ENCODE measurements around the gene TBC1D10B.
"Not testable (repeated sequence)": the region's sequence is repeated elsewhere in the genome, so short reads cannot be mapped to it uniquely, and the experiment has no call there.

The TBC1D10B gene

GRCh38 chr16:30349675-30350074 lies 20.6 kb downstream of the TBC1D10B start:
- ChIA-PET POLR2A (interaction anchor here (0.6 kb wide), 2 partner anchors 46 to 324 kb away, joined by 4 to 6 read pairs; no protein-coding TSS in a partner anchor), CTCF (interaction anchor here (1.0 to 1.2 kb wide), 3 partner anchors 14 to 60 kb away, joined by 3 read pairs; no protein-coding TSS in a partner anchor)
- no peak for TF ChIP-seq CTCF (IDR thresholded peaks at IDR 0.05; ENCODE audit: control extremely low read depth, extremely low read depth, low read depth, missing control alignments)
- DNase-seq (ENCODE audit: extremely low spot score) = no peak

- ChIA-PET CTCF (interaction anchor here (1.0 to 1.2 kb wide), 2 partner anchors 13 to 61 kb away, joined by 3 read pairs; no protein-coding TSS in a partner anchor), POLR2A (no interaction called here)
- DNase-seq (ENCODE audit: extremely low spot score) = no peak
- TF ChIP-seq CTCF (IDR thresholded peaks at IDR 0.05; ENCODE audit: control extremely low read depth, extremely low read depth, low read depth, missing control alignments) = no peak
Observed at GRCh38 chr16:30348929-30349328, 21.4 kb downstream of the TBC1D10B start.

- TF ChIP-seq CTCF (IDR thresholded peaks at IDR 0.05; ENCODE audit: control extremely low read depth, extremely low read depth, low read depth, missing control alignments) = no peak
- ChIA-PET POLR2A (no interaction called here), CTCF (interaction anchor here (1.3 to 2.3 kb wide), 2 partner anchors 10 to 23 kb away, joined by 3 to 6 read pairs; no protein-coding TSS in a partner anchor)
- no peak for DNase-seq (ENCODE audit: extremely low spot score)
Observed at GRCh38 chr16:30348113-30348512, 22.2 kb downstream of the TBC1D10B start.

GRCh38 chr16:30346286-30346685 lies 24.0 kb downstream of the TBC1D10B start:
- no peak for DNase-seq (ENCODE audit: extremely low spot score)
- POLR2A ChIA-PET = no interaction called here
- no peak for TF ChIP-seq CTCF (IDR thresholded peaks at IDR 0.05; ENCODE audit: control extremely low read depth, extremely low read depth, low read depth, missing control alignments)
- CTCF ChIA-PET = interaction anchor here (2.3 kb wide), 1 partner anchor 25 kb away, joined by 6 read pairs; no protein-coding TSS in a partner anchor

- POLR2A ChIA-PET; DNase-seq (ENCODE audit: extremely low spot score): not testable (repeated sequence)
- CTCF ChIA-PET = interaction anchor here (1.2 to 3.3 kb wide), 3 partner anchors 9 to 66 kb away, joined by 3 to 10 read pairs (median 4); partner anchors contain the start of gene CD2BP2
Observed at GRCh38 chr16:30343491-30343820, 26.8 kb downstream of the TBC1D10B start.

- no peak for TF ChIP-seq CTCF (IDR thresholded peaks at IDR 0.05; ENCODE audit: control extremely low read depth, extremely low read depth, low read depth, missing control alignments)
- DNase-seq (ENCODE audit: extremely low spot score) = no peak
- ChIA-PET CTCF (interaction anchor here (1.2 to 3.3 kb wide), 3 partner anchors 10 to 67 kb away, joined by 3 to 10 read pairs (median 4); partner anchors contain the start of gene CD2BP2), POLR2A (no interaction called here)
Observed at GRCh38 chr16:30342751-30343490, 27.4 kb downstream of the TBC1D10B start.

GRCh38 chr16:30341971-30342370 lies 28.3 kb downstream of the TBC1D10B start:
- POLR2A ChIA-PET; DNase-seq (ENCODE audit: extremely low spot score); CTCF ChIA-PET: not testable (repeated sequence)

Data from GM10248 (cell line).